Type B pancreatic cell (in vitro differentiated cells): ENCODE data around the gene SNX25. TPM values are rescaled to one million over a fixed set of nuclear protein-coding genes. Genes with fewer than 3 reads are reported as not detected.

Experiments used
- DNase-seq: peaks from one replicate; pipeline ENCODE4 v3.0.0; 2021; ENCODE audit warnings: mixed read lengths; ENCODE audit not compliant: unreplicated experiment; ENCODE audit errors: extremely low spot score
- H3K27ac Mint-ChIP-seq: 2 replicates; pipeline ENCODE4 v1.8.0; 2021; ENCODE audit warnings: mild to moderate bottlenecking, mixed read lengths
- H3K27me3 Mint-ChIP-seq: 2 replicates; pipeline ENCODE4 v1.8.0; 2021; ENCODE audit warnings: mixed read lengths
- H3K36me3 Mint-ChIP-seq: 2 replicates; pipeline ENCODE4 v1.8.0; 2021; ENCODE audit warnings: mixed read lengths
- H3K4me1 Mint-ChIP-seq: one replicate; pipeline ENCODE4 v1.8.0; 2021; ENCODE audit warnings: mixed read lengths; ENCODE audit not compliant: unreplicated experiment
- H3K4me3 Mint-ChIP-seq: 2 replicates; pipeline ENCODE4 v1.8.0; 2021; ENCODE audit warnings: mild to moderate bottlenecking, mixed read lengths
- H3K9me3 Mint-ChIP-seq: 2 replicates; pipeline ENCODE4 v1.8.0; 2021; ENCODE audit warnings: mixed read lengths
- CTCF ChIP-seq: fragments of 200-600 bp; sonication (generic); conservative IDR thresholded peaks from 2 replicates; pipeline ENCODE4 v1.5.0; 2021; ENCODE audit warnings: antibody characterized with exemption, mild to moderate bottlenecking
- total RNA-seq: library from RNA; stranded (reverse); gene quantifications from 2 replicates; pipeline ENCODE4 v1.2.1, GENCODE V29; 2021; ENCODE audit warnings: low replicate concordance

The SNX25 gene
- total RNA-seq, 1 donor from 2014 or later = 11.2 TPM

- Mint-ChIP-seq H3K27me3 (no peaks in the 10 kb centered on the region), H3K36me3 (peaks cover 3% of the 10 kb centered on the region), H3K27ac (no peak overlapping the region), H3K9me3 (no peaks in the 10 kb centered on the region), H3K4me1 (no peaks in the 10 kb centered on the region), H3K4me3 (no peak overlapping the region)
- DNase-seq = no peak
- no peak for TF ChIP-seq CTCF
These were observed 18.4 kb downstream of the SNX25 start for GRCh38 chr4:185227713-185228278.

GRCh38 chr4:185229021-185229818 is 19.8 kb downstream of the SNX25 start:
- Mint-ChIP-seq H3K27me3 (no peaks in the 10 kb centered on the region), H3K36me3 (no peaks in the 10 kb centered on the region), H3K4me3 (no peak overlapping the region), H3K9me3 (no peaks in the 10 kb centered on the region), H3K4me1 (no peaks in the 10 kb centered on the region), H3K27ac (no peak overlapping the region)
- TF ChIP-seq CTCF = no peak
- DNase-seq = no peak

GRCh38 chr4:185232370-185232769 is 23.0 kb downstream of the SNX25 start:
- H3K27me3 Mint-ChIP-seq = no peaks in the 10 kb centered on the region
- DNase-seq = no peak
- H3K4me3 Mint-ChIP-seq = no peak overlapping the region
- peaks cover 5% of the 10 kb centered on the region for H3K4me1 Mint-ChIP-seq
- TF ChIP-seq CTCF = no peak
- H3K9me3 Mint-ChIP-seq = no peaks in the 10 kb centered on the region
- H3K36me3 Mint-ChIP-seq = no peaks in the 10 kb centered on the region
- H3K27ac Mint-ChIP-seq = peak overlapping the region; percentile 29

- Mint-ChIP-seq H3K4me1 (peaks cover 6% of the 10 kb centered on the region), H3K9me3 (no peaks in the 10 kb centered on the region), H3K36me3 (no peaks in the 10 kb centered on the region), H3K27ac (peak overlapping the region; percentile 31), H3K27me3 (no peaks in the 10 kb centered on the region), H3K4me3 (no peak overlapping the region)
- no peak for DNase-seq
- TF ChIP-seq CTCF = no peak
These were observed 25.9 kb downstream of the SNX25 start for GRCh38 chr4:185235119-185235842.

GRCh38 chr4:185235843-185236503 is 26.6 kb downstream of the SNX25 start:
- Mint-ChIP-seq H3K27me3 (no peaks in the 10 kb centered on the region), H3K9me3 (no peaks in the 10 kb centered on the region), H3K4me3 (no peak overlapping the region), H3K4me1 (peaks cover 6% of the 10 kb centered on the region), H3K36me3 (no peaks in the 10 kb centered on the region), H3K27ac (peak overlapping the region; percentile 31)
- TF ChIP-seq CTCF = no peak
- DNase-seq = no peak
